Hepatocyte (in vitro differentiated cells): Measurements from ENCODE around the gene C3orf20. TPM values are rescaled to one million over a fixed set of nuclear protein-coding genes. Genes with fewer than 3 reads are reported as not detected.

Source experiments
- DNase-seq: peaks from one replicate; pipeline ENCODE4 v3.0.0-alpha.2; 2016; ENCODE audit warnings: low spot score
- H2AFZ ChIP-seq: fragments of 200-600 bp; sonication (generic); 2 replicates; pipeline ENCODE4 v1.6.0; 2016; ENCODE audit warnings: antibody characterized with exemption, mild to moderate bottlenecking
- H3K27ac ChIP-seq: fragments of 200-600 bp; sonication (generic); 2 replicates; pipeline ENCODE4 v1.5.1; 2016; ENCODE audit warnings: mild to moderate bottlenecking
- H3K27me3 ChIP-seq: fragments of 200-600 bp; sonication (generic); 2 replicates; pipeline ENCODE4 v1.6.1; 2016
- H3K36me3 ChIP-seq: fragments of 200-600 bp; sonication (generic); replicated peaks from 2 replicates; pipeline ENCODE4 v1.5.1; 2016; ENCODE audit warnings: low read depth; ENCODE audit not compliant: insufficient read depth
- H3K4me1 ChIP-seq: fragments of 200-600 bp; sonication (generic); 2 replicates; pipeline ENCODE4 v1.5.1; 2016; ENCODE audit warnings: mild to moderate bottlenecking, moderate library complexity; ENCODE audit not compliant: insufficient read depth
- H3K4me2 ChIP-seq: fragments of 200-600 bp; sonication (generic); 2 replicates; pipeline ENCODE4 v1.6.0; 2016
- H3K4me3 ChIP-seq: fragments of 200-600 bp; sonication (generic); 2 replicates; pipeline ENCODE4 v1.5.1; 2016; ENCODE audit warnings: mild to moderate bottlenecking
- H3K79me2 ChIP-seq: fragments of 200-600 bp; sonication (generic); 2 replicates; pipeline ENCODE4 v1.6.0; 2017; ENCODE audit warnings: mild to moderate bottlenecking
- H3K9me2 ChIP-seq: fragments of 200-600 bp; sonication (generic); replicated peaks from 2 replicates; pipeline ENCODE4 v1.6.0; 2017; ENCODE audit warnings: mild to moderate bottlenecking; ENCODE audit not compliant: insufficient read depth
- H3K9me3 ChIP-seq: fragments of 200-600 bp; sonication (generic); 2 replicates; pipeline ENCODE4 v1.5.1; 2016; ENCODE audit warnings: low read depth, mild to moderate bottlenecking
- H4K20me1 ChIP-seq: fragments of 200-600 bp; sonication (generic); 2 replicates; pipeline ENCODE4 v1.6.0; 2016; ENCODE audit warnings: mild to moderate bottlenecking; ENCODE audit not compliant: insufficient read depth, poor library complexity, severe bottlenecking
- EZH2 ChIP-seq: fragments of 200-600 bp; sonication (generic); IDR thresholded peaks from 2 replicates; pipeline ENCODE4 v1.6.1; 2016; ENCODE audit warnings: antibody characterized with exemption, mild to moderate bottlenecking, borderline replicate concordance
- EZH2phosphoT487 ChIP-seq: fragments of 200-600 bp; sonication (generic); IDR thresholded peaks from one replicate; pipeline ENCODE4 v1.6.1; 2018; ENCODE audit warnings: antibody characterized with exemption, mild to moderate bottlenecking, low read depth, moderate library complexity; ENCODE audit not compliant: unreplicated experiment, severe bottlenecking
- WGBS: methylation state at CpG from one replicate; pipeline ENCODE4 v1.1.6; 2016; ENCODE audit warnings: low lambda C conversion rate; ENCODE audit errors: missing lambda C conversion rate; 5-methylcytosine and 5-hydroxymethylcytosine counted together
- polyA plus RNA-seq: library from polyadenylated mRNA; unstranded; fragments of >200 nt; fragmentation: Nextera tagmentation; extraction: Ambion mirVana; gene quantifications from 2 replicates; pipeline ENCODE4 v1.2.1, GENCODE V29; 2016
- total RNA-seq: library from RNA; depleted of rRNA; stranded (reverse); fragments of >200 nt; gene quantifications from 2 replicates; pipeline ENCODE4 v1.2.3, GENCODE V29; 2014
- TF ChIP-seq, protein P1 (sequence below): fragments of 200-600 bp; sonication (generic); IDR thresholded peaks from 2 replicates; pipeline ENCODE4 v1.5.1; 2016; ENCODE audit warnings: antibody characterized with exemption, mild to moderate bottlenecking; ENCODE audit not compliant: poor library complexity

C3orf20 gene
- total and polyA plus RNA-seq, 2 experiments from 2014 or later: 0.07 TPM; not detected in 1

DNA sequence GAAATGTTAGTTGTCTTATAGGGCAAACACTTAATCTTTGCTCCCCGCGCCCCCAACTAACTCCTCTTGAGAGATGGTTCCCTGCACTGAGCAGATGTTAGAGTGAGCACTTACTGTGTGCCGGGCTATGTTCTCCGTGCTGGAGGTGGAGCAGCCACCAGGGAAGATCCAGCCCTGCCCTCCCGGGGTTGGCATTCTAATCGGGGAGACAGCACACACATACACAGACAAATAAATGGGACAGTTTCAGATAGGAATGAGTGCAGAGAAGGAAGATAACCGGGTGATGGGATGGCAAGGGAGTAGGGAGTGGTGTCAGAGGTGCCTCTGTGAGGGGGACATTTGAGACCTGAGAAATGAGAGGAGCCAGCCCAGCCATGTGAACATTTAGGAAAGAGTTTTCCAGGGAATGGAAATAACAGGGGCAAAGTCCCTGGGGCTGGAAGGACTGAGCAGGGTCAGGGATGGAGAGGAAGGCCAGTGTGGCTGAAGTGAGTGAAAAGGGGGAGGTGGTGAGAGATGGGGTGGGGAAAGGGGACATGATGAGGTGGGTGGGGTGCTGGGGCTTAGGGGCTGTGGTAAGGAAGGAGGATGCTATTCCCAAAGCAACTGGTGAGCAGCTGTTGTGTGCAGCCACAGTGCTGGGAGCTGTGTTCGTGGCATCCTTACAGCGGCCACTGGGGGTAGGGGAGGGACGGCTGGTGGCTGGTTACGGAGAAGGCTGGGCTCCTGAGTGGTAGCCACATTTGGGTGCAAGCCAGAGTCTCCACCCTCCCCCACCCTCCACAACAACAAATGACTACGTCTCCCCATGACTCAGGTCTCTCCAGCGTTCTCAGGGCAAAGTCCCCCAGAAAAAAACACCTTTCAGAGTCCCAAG is 128.4 kb downstream of the C3orf20 start:
- Histone ChIP-seq H3K4me2 (peak overlapping the region; percentile 61), H3K27ac (peak overlapping the region; percentile 86)

DNA sequence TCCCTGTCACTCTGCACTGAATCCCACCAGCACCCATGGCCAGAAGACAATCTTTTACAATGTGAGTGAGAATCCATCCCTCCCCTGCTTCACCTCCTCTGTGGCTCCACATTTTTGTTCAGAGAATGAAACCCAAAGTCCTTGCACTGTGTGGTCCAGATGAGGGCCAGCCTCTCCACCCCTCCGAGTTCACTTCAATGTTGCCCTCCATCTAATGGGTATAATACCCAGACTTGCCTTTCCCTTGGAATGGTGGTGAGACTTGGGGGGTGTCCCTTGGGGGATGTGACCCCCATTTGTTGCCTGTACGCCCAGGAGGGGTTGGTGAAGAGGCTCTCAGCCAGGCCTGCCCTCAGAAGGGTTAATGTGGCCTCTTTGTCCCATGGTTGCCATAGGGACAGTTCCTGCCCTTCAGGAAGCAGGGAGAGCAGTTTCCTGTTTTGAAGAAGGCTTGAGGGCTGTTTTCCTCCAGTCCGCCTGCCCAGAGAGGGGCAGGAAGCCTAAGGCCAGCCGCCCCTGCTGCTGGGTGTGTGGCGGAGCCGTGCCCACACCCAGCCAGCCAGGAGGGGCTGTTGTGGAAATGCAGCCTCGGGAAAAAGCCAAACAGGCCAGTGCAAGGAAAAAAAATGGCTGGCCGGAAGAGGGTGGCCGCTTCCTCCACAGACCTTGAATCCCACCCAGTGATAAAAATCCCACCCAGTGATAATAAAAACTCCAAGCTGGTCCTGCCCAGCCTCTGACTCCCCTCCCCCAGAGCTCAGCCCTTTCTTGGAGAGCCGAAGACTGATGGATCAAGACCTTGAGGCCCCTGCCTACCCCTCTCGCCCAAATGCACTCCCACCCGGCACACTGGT is 129.3 kb downstream of the C3orf20 start:
- peak overlapping the region; percentile 67 for H3K4me2 ChIP-seq

More for the DNA sequence above, 128.4 kb downstream of the C3orf20 start:
- Histone ChIP-seq H3K9me3 (no peaks in the 10 kb centered on the region), H3K27me3 (peaks cover 5% of the 10 kb centered on the region), H3K9me2 (no peaks in the 10 kb centered on the region), H3K4me1 (peaks cover 17% of the 10 kb centered on the region), H3K4me3 (no peak overlapping the region), H4K20me1 (no peaks in the 10 kb centered on the region), H3K36me3 (no peaks in the 10 kb centered on the region), H3K79me2 (no peaks in the 10 kb centered on the region), H2AFZ (no peak overlapping the region)
- WGBS: 77% methylated on average over 13 of the region's 13 CpGs
- no peak for TF ChIP-seq EZH2
- peak; percentile 76 for DNase-seq

GRCh38 chr3:14804835-14805780 is 130.2 kb downstream of the C3orf20 start:
- WGBS: 74% methylated on average over 7 of the region's 7 CpGs
- H3K9me3 ChIP-seq: no peaks in the 10 kb centered on the region
- no peak overlapping the region for H2AFZ ChIP-seq
- H3K79me2 ChIP-seq: no peaks in the 10 kb centered on the region
- TF ChIP-seq EZH2phosphoT487: no peak
- TF ChIP-seq EZH2: no peak
- TF ChIP-seq, protein P1, sequence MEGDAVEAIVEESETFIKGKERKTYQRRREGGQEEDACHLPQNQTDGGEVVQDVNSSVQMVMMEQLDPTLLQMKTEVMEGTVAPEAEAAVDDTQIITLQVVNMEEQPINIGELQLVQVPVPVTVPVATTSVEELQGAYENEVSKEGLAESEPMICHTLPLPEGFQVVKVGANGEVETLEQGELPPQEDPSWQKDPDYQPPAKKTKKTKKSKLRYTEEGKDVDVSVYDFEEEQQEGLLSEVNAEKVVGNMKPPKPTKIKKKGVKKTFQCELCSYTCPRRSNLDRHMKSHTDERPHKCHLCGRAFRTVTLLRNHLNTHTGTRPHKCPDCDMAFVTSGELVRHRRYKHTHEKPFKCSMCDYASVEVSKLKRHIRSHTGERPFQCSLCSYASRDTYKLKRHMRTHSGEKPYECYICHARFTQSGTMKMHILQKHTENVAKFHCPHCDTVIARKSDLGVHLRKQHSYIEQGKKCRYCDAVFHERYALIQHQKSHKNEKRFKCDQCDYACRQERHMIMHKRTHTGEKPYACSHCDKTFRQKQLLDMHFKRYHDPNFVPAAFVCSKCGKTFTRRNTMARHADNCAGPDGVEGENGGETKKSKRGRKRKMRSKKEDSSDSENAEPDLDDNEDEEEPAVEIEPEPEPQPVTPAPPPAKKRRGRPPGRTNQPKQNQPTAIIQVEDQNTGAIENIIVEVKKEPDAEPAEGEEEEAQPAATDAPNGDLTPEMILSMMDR: no peak
- H3K4me1 ChIP-seq: peaks cover 17% of the 10 kb centered on the region
- H3K36me3 ChIP-seq: no peaks in the 10 kb centered on the region
- H3K4me3 ChIP-seq: no peak overlapping the region
- no peaks in the 10 kb centered on the region for H3K9me2 ChIP-seq
- H4K20me1 ChIP-seq: no peaks in the 10 kb centered on the region
- peak; percentile 58 for DNase-seq
- no peak overlapping the region for H3K4me2 ChIP-seq
- peaks cover 23% of the 10 kb centered on the region for H3K27me3 ChIP-seq
- H3K27ac ChIP-seq: peak overlapping the region; percentile 97

More for the DNA sequence above, 129.3 kb downstream of the C3orf20 start:
- TF ChIP-seq EZH2 (no peak), EZH2phosphoT487 (no peak)
- TF ChIP-seq, protein P1: no peak
- no peaks in the 10 kb centered on the region for H3K9me3 ChIP-seq
- H3K27me3 ChIP-seq: peaks cover 14% of the 10 kb centered on the region
- H3K4me1 ChIP-seq: peaks cover 17% of the 10 kb centered on the region
- H3K9me2 ChIP-seq: no peaks in the 10 kb centered on the region
- H3K36me3 ChIP-seq: no peaks in the 10 kb centered on the region
- no peak overlapping the region for H2AFZ ChIP-seq
- no peak for DNase-seq
- no peaks in the 10 kb centered on the region for H4K20me1 ChIP-seq
- H3K4me3 ChIP-seq: no peak overlapping the region
- WGBS: 72% methylated on average over 11 of the region's 12 CpGs
- no peaks in the 10 kb centered on the region for H3K79me2 ChIP-seq
- peak overlapping the region; percentile 97 for H3K27ac ChIP-seq
